ENCODE data around the gene MOB2.

The MOB2 gene

GRCh38 chr11:1422981-1423380 lies 63.6 kb downstream of the MOB2 start:
- no peak overlapping the region for H3K4me3 ChIP-seq (ENCODE audit: low read depth, low read length)

- no peak overlapping the region for H3K4me3 ChIP-seq (ENCODE audit: low read depth, low read length)
Measured at GRCh38 chr11:1422481-1422880, 64.1 kb downstream of the MOB2 start.

- no peak overlapping the region for H3K4me3 ChIP-seq (ENCODE audit: low read depth, low read length)
Measured at GRCh38 chr11:1421291-1421690, 65.3 kb downstream of the MOB2 start.

- H3K4me3 ChIP-seq (ENCODE audit: low read depth, low read length), result no peak overlapping the region
Measured at GRCh38 chr11:1419811-1420210, 66.8 kb downstream of the MOB2 start.
